Islet precursor cell (in vitro differentiated cells): ENCODE results near the gene CD99.

ENCODE experiments used
- DNase-seq: peaks from one replicate; pipeline ENCODE4 v3.0.0-alpha.2; 2018

The CD99 gene

GRCh38 chrX:2700405-2701320 lies 9.6 kb downstream of the CD99 start:
- DNase-seq = no peak

GRCh38 chrX:2701600-2701999 lies 10.5 kb downstream of the CD99 start:
- DNase-seq = no peak

DNA sequence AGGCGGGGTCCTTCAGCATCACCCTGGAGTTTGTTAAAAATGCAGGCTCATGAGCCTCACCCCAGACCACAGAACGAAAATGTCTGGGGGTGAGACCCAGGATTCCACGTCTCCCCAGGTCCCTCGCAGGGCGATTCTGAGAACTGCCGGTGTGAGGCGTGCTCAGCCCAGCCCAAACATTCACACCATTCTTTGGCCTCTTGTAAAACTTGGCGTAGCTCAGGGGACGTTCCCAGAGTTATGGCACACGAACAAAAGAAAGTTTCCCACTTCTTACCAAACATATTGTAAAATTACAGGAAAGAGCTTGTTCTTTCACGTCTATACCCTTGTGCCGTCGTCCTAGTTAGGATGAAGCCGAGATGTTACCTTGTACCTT lies 12.9 kb downstream of the CD99 start:
- no peak for DNase-seq

DNA sequence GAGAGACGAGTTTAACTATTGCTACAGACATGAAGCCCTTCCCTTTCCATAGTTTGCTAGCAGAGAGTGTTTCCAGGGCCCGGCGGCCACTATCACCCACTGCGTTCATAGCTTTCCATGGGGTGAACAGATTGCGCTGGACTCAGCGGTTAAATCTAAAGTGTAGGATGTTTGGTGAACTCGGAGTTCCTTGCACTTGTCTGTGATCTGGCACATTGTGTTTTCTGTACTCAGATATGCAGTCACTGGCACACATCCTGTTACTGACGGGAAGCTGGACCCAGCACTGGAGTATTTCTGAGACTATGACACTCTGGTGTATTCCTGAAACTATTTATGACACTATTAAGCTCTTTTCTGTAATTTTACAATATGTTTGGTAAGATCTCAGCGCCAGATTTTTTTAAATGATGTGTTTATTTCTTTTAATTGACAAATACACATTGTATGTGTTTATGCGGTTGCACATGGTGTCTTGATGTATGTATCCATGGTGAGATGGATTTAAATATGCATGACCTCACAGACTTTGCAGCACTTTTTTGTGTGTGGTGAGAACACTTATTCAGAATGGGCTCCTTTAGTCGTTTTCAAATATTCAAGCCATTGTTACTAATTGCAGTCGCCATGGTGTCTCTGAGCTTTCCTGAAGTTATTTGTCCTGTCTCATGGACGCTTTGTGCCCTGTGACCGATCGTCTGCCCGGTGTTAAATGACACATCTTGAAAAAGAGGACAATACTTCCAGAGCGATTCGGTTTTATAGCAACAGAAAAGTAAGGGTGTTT lies 14.1 kb downstream of the CD99 start:
- DNase-seq = no peak

- DNase-seq = peak; percentile 98
These were observed 16.3 kb downstream of the CD99 start for GRCh38 chrX:2707334-2707760.

DNA sequence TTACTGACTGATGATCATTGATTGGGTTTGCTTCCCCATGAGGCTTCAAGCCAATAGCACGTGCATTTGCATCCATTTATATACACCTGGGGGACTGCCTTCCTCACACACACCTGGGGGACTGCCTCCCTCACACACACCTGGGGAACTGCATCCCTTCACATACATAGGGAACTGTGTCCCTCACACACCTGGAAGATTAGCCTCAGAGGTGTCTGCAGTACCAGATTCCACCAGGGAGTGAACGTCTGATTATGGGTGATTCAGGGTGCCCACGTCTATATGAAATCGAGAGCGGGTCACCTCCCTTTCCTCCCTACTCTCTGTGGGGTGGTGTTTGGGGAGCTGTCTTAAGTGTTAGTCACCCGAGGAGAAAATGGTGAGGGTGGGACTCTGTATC lies 16.9 kb downstream of the CD99 start:
- no peak for DNase-seq

DNA sequence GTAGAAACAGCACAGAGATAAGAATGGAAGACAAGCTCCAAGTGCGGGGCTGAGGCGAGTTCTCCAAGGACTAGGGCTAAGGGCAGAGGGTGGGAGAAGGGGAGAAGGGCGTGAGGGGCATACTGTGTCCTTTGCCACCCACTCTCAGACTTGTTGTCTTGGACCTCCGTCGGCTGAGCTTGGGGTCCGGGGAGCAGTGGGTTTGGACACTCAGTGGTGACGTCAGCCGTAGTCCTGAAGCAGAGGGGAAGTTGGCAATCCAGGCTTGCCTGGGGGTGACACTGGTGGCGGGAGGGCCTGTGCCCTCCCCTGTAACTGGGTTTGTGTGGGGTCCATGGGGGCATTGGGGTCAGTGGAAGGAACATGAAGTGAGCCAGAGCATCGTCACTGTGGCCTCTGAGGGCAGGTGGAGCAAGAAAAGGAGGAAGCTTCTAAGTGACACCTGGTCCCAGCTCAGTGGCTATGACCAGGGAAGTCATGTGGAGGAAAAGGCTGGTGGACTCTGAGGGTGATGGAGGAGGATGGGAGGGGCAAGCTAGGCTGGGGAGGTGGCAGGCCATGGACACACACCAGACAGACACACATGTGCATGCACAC lies 17.6 kb downstream of the CD99 start:
- no peak for DNase-seq

GRCh38 chrX:2709556-2709955 lies 18.5 kb downstream of the CD99 start:
- no peak for DNase-seq

DNA sequence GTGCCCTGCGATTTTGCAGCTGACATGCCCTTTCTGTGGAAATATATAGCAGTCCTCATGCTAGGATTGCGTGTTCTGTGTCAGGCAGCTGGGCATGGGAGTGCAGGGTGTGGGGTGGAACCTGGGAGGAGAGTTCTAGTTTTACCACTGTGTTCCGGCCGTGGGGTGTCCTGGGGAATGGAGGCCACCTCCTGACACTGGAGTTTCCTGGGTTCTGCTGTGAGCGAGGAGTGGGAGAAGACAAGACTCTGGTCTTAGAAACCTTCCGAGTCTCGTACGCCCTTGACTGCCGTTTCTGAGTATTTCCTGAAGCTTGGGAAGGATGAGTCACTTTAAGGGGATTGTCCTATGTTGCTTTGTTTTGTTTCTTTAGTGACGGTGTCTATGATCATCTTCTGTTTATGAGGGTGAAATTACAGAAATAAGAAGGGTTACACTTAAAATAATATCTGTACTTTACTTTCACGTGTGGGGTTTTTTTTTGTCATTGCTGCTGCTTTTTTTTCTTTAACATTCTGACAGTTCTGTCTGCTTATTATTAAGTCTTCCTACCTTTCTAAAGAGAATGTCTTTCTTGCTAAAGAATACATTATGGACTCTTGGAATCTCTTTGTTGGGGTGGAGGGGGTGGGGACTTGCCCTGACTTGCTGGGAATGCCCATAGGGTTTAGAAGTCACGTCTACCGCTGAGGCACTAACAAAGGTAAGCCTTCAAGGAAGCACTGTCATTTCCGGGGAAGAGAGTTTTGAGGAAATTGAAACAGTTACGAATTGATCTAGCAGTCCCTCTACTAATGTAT lies 19.1 kb downstream of the CD99 start:
- DNase-seq = peak; percentile 72

GRCh38 chrX:2711441-2711840 lies 20.3 kb downstream of the CD99 start:
- no peak for DNase-seq

DNA sequence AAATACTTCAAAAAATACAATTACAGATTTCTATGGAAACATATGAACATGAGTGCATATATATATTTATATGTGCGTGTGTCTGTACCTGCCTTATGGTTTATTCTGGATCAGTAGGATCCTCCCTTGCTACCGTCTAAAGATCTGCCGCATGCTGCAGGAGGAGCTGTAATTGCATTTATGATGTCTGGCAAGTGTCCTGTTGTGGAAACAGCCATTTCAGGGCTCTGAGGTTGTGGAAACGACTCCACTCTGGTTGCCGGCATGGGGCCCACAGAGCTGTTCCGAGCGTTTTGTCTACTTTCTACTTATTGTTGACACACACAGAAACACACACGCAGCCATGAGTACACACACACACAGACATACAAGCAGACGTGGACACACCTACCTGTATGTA lies 21.3 kb downstream of the CD99 start:
- no peak for DNase-seq

- no peak for DNase-seq
These were observed 22.1 kb downstream of the CD99 start for GRCh38 chrX:2712890-2713840.

DNA sequence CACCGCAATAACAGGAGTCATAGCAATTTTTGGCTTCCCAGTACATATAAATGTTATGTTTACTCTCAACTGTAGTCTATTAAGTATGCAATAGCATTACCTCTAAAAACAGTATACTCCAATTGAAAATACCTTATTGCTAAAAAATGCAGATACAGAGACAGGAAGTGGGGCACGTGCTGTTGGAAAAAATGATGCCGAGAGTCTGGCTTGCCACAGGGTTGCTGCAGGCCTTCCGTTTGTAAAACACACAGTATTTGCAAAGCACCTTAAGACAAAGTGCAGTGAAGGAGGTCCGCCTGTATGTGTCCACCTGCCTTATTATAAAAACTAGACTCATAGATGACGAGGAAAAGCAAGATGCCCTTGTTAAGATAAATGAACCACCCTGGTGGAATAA lies 23.5 kb downstream of the CD99 start:
- DNase-seq = no peak

DNA sequence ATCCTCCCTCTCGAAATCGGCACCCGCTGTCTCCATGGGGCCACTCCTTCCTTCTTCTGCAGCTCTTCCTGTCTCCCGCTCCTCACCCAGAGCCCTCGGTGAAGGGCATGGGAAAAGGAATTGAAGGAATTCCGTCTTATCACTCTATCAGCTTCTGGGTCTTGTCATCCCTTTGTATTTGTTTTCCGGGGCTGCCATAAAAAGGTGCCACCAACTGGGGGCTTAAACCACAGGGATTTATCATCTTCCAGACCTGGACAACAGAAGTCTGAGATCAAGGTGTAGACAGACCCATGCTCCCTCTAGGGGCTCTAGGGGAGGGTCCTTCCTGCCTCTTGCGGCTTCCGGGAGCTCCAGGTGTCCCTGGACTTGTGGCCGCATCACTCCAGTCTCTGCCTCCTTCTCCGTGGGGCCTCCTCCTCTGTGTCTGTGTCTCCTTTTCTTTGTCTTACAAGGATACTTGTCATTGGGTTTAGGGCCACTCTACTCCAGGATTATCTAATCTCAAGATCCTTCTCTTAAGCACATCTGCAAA lies 24.0 kb downstream of the CD99 start:
- peak; percentile 89 for DNase-seq

GRCh38 chrX:2717312-2717711 lies 26.2 kb downstream of the CD99 start:
- no peak for DNase-seq

GRCh38 chrX:2718821-2719220 lies 27.7 kb downstream of the CD99 start:
- no peak for DNase-seq

GRCh38 chrX:2719774-2720447 lies 28.8 kb downstream of the CD99 start:
- DNase-seq = no peak

- DNase-seq = no peak
These were observed 32.3 kb downstream of the CD99 start for GRCh38 chrX:2723286-2723879.

- DNase-seq = peak; percentile 18
These were observed 36.2 kb downstream of the CD99 start for GRCh38 chrX:2727264-2727663.

DNA sequence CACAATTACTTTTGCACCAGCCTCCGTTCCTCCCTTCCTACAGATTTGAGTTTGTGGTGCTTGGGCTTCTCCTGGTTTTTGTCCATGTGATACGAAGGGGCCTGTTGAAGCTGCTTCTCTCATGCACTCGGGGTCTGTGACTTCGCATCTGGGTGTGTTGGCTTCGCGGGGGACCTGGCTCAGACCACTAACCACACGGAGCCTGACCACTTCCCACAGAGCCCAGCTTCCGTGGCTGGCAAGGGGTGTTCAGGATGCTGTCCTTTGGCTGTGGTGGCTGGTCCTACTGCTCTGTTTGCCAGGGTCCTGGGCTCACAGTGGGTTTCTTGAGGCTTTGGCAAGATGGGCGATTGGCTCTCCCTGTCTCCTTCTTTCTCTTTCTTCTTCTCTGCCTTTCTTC lies 41.0 kb downstream of the CD99 start:
- no peak for DNase-seq
